ENCODE results near the gene CCDC85B.

The CCDC85B gene

DNA sequence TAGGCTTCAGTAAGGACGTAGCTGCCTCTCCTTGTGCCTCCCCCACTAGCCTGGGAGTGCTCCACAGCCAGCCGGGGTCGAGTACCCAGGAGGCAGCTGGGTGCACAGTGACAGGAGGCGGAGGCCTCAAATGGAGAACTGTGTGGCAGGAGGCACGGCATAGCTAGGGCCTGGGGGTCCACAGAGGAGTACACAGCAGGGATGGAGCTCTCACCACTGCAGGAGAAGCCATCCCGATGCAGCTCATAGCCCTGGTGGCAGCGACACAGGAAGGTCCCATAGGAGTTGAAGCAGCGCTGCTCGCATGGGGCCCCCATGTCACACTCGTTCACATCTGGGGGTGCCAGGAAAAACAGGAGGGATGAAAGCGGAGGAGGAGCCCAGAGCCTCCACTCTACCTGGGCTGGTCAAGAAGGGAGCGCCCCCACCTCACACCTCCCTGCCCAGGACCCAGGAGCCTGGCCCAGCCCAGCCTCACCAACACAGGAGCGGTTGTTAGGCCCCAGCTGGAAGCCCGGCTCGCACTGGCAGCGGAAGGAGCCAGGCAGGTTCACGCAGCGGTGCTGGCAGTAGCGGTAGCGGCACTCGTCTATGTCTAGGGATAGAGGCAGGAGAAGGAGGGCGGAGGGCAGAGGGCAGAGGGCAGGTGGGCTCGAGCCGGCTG is 20.7 kb upstream of the CCDC85B start:
- DNase-seq: no peak

DNA sequence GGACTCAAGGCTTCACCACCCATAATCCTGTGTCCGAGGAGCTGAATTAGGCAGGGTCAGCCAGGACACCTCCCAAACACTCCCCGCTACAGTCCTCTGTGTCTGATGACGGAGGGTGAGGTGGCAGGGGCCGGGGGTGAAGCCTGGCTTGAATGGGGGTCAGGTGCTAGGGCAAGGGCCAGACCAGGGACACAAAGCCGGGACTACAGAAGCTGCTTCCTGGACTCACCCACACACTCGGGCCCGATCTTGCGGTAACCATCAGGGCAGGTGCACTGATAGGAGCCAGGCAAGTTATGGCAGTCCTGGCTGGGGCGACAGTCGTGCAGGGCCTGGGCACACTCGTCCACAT is 20.2 kb upstream of the CCDC85B start:
- DNase-seq: no peak

DNA sequence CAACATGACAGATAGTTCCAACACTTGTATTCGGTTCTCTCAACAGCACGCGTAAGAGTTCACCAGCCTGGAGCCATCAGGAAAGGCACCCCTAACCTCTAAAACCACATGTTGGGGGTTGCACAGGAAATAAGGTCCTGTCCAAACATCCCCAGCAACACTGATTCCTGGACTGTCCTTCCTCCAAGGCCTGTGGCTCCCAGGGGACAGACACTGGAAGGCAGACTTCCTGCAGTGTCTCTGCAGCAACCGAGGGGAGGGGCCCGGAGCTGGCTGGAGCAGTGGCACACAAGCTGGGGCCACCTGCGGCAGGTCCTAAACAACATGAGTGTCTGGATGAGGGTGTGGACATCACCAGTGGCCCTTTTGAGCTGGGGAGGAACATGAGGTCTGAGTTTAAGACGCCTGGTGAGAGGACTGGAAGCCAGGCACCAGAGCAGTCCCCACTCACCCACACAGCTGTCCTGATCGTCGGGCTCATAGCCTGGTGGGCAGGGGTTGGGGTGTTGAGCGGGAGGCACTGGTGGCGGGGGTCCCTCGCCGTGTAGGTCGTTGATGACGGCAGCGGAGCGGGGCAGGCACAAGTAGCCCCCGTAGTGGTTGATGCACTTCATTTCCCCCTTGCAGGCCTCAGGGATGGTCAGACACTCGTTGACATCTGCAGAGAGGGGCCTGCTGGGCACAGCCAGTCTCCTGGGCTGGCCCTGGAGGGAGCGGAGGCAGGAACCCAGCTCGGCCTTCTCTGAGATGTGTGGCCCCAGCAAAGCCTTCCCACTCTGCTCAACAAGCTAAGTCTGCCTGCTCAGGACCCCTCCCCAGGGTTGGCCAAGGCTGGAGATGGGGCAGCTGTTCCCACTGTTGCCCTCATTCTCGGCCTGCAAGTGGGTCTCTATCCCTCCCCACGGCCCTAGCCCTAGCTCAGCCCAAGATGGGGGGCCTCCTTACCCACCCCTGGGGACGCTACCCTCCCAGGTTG is 19.5 kb upstream of the CCDC85B start:
- DNase-seq: no peak

DNA sequence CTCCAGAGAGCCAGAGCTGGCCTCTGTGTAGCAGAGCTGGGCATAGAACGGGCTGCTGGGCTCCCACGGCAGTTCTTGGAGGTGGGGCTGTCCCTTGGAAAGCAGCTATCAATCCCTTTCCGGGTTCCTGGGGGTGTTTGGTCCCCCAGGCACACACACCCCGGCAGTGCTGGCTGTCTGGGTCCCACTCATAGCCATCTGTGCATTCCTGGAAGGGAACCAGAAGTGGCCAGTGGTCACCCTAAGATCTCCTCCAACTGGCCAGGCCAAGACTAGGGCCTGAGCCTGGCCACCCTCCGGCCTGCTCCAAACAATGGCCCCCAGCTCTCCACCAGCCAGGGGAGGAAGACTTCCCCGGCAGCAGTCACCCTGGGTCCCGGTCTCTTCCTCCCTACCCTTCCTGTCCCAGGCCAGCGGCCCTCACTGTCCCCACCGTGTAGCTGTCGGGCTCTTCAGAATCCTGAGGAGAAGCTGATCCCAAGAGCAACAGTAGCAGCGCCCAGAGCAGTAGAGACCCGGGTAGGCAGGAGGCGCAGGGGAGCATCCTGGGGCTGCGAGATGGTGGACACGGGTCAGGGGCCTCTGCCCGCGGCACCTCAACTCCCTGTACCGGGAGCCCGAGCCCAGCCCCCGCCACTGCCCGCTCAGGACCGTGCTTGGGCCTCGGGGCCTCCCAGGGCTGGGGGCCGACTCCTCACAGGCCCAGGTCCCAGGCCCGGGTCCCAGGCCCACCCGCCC is 18.5 kb upstream of the CCDC85B start:
- no peak for DNase-seq

DNA sequence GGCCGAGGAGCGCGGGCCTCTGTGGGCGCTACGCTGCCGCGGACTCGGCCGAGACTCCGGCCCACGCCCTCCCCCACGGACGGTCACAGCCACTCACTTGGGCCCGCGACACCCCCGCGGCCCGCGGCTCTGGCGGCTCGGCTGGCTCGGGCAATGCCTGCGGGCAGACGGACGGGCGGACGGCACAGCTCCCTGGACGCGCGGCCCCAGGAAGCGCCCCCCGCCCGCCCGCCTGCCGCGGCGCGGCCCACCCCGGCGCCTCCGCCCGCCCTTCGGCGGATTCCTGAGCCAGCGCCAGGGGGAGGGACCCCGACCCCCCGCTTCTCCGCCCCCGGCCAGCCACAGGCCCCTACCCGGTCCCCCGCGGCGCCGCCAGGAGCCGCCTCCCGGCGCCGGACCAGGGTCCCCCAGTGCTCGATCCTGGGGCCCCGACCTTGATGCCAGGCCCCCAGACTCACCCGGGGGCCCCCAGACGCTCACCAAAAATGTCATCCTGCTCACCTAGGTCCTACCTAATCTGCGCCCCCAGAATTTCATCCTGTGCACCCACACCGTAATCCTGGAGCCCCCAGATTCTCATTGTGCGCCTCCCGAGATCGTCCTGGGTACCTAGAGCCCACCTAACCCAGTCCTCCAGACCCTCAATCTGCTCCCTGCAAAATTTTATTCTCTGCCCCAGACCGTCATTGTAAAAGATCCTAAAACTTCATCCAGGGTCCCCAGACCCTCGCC is 17.7 kb upstream of the CCDC85B start, which contains the start of gene EFEMP2:
Gene EFEMP2, minus strand, starts transcription at position 215 of the 732 bp plus-strand sequence. CDS start 446 bp downstream, outside the sequence.
- DNase-seq: no peak

DNA sequence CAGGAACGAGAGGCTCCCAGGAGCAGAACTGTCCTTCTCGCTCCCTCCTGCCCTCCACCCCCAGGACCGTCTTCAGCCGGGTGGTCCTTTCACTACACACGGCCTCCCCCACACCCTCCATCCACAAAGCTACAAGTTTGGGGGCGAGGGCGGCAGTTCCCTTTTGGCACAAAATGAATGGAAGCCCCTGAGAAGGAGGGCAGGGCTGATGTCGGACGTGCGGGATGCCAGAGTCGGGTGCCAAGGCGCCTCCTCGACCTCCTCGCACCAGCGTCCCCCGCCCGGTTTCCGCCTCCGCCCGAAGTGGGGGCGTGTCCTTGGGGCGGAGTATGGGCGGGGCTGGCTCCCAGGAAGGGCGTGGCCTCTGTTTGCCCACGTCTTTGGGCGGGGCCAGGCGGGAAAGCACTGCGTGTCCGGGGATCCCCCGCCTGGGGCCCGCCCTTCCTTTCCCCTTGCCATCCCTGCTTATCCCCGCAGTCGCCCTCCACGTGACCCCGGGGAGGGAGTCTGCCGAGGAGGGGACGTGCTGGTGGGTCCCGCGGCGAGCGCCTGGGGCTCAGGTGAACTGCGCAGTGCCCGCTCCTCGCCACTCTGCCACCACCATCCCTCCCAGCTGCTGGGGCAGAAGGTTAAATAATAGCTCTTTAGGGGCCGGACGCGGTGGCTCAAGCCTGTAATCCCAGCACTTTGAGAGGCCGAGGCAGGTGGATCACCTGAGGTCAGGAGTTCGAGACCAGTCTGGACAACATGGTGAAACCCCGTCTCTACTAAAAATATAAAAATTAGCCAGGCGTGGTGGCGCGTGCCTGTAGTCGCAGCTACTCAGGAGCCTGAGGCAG is 16.9 kb upstream of the CCDC85B start:
- peak; percentile 96 for DNase-seq

DNA sequence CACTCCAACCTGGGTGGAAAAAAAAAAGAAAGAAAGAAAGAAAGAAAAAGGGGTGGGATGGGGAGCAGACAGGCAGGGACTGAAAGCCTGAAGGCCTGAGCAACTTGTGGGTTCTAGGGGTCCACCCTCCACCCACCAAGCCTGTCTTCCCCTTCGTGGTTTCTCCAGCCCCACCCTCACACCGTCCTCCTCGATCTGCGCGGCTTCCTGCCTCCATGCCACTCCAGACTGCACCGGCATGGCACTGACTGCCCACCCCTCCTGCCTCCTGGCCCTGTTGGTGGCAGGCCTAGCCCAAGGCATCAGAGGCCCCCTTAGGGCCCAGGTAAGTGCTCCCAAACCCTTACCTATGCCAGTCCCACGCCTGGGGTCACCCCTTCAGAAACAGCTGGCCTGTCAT is 10.9 kb upstream of the CCDC85B start, which contains the start of gene CTSW:
Gene CTSW, plus strand, starts transcription at position 221 of the 400 bp plus-strand sequence. Its CDS starts 18 bp downstream, at position 239.
- peak; percentile 30 for DNase-seq

DNA sequence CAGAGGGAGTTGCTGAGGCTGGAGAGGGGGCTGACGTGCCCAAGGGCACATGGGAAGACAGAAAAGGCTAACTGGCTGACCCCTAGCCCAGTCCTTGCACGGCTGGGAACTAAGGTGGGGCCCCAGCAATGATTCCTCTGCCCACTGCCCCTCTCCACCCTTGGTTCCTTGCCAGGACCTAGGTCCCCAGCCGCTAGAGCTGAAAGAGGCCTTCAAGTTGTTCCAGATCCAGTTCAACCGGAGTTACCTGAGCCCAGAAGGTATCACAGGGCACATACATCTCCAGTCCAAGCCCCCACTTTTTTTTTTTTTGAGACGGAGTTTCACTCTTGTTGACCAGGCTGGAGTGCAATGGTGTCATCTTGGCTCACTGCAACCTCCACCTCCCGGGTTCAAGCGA is 10.4 kb upstream of the CCDC85B start:
- DNase-seq: no peak

DNA sequence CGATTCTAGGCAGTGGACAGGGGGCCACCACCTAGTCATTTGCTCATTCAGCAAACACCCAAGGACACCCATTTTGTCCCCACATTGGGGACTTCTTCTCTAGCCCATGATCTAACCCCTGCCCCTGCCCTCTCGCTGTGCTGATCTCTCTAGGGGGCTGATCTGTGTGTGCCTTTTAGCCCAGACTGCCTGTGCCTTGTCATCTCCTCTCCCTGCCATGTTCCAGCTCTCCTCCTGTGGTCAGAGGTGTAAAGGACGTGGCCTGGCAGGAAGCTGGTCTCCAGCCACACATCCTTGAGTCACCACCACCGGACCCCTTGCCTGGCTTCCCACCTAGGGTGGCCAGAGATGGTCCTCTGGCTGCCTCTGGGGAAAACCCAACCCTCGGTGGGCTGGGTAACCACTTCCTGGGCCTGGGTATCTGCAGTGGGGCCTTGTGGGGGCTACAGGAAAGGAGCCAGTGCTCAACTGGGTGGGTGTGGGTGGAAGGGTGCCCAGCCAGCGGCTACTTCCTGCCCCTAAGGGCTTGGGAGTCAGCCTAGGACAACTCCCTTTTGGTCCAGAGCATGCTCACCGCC is 9.5 kb upstream of the CCDC85B start:
- DNase-seq: no peak

DNA sequence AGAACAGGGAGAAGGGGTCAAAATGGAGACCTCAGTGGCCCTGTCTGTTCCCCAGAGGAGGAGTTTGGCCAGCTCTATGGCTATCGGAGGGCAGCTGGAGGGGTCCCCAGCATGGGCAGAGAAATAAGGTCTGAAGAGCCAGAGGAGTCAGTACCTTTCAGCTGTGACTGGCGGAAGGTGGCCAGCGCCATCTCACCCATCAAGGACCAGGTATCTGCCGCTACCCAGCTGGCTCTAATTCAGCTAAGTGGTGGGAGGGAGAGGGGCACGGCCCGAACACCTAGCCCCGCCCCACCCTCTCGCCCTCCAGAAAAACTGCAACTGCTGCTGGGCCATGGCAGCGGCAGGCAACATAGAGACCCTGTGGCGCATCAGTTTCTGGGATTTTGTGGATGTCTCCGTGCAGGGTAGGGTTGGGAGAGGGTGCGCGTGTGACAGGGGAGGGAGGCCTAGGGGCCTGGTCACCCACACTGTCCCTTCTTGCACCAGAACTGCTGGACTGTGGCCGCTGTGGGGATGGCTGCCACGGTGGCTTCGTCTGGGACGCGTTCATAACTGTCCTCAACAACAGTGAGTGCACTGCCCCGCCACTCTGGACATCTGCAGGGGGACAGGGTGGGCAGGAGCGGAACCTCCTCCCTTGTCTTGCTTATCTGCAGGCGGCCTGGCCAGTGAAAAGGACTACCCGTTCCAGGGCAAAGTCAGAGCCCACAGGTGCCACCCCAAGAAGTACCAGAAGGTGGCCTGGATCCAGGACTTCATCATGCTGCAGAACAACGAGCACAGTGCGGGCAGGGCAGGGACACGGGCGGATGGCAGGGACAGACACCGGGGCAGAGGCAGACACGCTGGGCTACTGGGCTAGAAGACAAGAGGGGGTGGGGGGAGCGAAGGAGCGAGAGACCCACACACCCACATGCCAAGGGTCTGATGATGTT is 8.1 kb upstream of the CCDC85B start:
- no peak for DNase-seq

DNA sequence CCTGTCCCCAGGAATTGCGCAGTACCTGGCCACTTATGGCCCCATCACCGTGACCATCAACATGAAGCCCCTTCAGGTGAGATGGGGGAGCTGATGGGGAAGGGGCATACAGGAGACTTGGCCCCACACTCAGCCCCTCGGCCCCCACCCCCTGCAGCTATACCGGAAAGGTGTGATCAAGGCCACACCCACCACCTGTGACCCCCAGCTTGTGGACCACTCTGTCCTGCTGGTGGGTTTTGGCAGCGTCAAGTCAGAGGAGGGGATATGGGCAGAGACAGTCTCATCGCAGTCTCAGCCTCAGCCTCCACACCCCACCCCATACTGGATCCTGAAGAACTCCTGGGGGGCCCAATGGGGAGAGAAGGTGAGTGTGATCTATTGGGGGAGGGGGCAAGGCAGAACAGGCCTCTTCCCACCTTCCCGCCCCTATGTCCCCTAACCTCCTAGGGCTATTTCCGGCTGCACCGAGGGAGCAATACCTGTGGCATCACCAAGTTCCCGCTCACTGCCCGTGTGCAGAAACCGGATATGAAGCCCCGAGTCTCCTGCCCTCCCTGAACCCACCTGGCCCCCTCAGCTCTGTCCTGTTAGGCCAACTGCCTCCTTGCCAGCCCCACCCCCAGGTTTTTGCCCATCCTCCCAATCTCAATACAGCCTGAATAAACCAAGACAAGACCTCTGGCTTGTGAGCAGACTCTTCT is 7.3 kb upstream of the CCDC85B start:
- no peak for DNase-seq

DNA sequence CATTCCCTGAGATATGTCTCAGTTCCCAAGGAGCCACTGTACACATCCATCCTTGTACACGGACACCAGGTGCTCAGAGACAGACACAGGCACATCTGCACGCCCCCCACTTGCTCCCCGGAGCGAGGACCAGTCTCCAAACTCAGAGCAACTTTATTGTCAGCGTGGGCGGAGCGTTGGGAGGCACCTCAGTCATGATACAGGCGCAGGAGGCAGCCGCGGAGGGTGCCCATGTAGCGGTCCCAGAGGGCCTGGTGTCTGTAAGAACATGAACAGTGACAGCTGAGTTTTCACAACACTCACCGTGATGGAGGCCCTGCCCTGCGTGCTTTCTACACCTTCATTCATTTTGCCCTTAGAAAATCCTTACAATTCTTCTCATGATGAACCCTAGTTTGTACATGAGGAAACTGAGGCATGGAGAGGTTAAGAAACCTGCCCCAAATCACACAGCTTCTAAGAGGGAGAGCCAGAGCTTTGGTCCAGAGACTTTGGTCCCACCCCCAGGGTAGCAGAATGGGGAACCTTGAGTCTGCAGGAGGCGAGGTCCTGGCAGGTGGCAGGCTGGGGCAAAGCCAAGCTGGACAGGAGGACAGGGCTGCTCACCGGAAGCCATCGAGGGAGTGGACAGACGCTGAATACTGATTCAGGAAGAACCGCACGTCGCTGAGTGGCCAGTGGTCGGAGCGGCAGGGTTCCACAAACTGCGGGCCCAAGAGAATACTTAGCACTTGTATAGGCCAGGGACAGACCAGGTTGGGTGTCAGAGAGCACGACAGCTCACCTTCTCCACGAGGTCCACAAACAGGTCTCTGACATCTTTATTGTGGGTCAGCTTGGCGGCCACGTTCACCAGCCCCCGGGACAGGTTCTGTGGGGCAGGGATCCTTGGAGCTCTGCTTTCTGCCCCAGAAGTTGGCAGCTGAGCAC is 6.4 kb upstream of the CCDC85B start:
- DNase-seq: no peak

DNA sequence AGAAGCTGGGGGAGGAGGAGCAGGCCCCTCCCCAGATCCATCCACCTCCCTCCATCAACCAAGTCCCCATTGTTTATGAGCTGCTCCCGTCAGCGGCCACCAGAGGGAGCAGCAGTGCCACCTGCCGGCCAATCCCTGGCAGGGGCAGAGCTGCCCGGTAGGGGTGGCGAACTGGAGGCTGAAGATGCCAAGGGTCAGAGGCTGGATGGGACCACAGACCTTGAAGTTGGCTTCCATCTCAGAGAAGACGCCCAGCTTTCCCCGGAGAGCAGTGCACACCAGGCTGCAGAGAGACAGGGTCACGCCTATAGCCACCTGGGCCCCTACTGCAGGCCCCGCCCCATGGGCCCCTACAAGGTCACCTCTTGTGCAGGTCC is 5.8 kb upstream of the CCDC85B start:
- peak; percentile 76 for DNase-seq

DNA sequence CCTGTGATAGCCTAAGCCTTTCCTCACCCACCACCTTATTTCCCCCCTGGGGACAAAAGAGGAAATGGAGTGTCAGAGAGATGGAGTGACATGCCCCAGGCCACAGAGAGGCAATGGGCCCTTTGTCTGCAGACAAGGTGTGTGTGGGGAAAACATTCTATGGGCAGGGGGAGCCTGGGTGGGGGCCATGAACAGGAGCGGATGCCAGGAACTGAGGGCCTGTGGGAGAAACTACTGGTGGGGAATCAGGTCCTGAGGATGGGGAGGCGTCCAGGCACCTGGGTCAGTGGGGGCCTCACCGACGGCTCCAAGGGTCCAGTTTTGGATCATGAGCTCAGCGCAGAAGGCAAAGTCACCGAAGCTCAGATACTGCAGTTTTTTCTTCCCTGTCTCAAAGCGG is 5.2 kb upstream of the CCDC85B start:
- DNase-seq: no peak

DNA sequence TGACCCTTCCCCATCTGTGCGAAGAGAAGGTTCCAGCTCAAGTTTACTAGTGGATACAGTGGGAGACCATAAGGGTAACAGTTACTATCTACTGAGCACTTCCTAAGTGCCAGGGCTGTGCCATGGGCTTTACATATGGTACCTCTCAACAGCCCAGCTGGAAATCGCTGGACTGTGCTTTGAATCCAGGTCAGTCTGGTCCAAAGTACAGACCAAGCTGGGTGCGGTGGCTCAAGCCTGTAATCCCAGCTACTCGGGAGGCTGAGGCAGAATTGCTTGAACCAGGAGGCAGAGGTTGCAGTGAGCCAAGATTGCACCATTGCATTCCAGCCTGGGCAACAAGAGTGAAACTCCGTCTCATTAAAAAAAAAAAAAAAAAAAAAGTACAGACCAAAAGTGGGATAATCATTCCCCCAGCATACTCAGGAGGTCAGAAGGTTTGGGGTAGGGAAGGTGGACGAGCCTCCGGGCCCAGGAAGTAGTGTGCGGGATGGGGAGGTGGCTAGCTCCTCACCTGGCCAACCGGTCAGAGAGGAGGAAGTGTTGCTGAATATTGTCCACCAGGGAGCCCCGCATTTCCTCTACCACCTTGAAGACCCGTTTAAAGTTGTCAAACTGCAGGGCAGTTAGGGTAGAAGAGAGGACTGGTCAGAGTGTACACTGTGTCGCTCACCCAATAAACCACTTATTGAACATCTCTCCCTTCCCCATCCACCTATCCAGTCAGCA is 4.5 kb upstream of the CCDC85B start:
- DNase-seq: no peak

DNA sequence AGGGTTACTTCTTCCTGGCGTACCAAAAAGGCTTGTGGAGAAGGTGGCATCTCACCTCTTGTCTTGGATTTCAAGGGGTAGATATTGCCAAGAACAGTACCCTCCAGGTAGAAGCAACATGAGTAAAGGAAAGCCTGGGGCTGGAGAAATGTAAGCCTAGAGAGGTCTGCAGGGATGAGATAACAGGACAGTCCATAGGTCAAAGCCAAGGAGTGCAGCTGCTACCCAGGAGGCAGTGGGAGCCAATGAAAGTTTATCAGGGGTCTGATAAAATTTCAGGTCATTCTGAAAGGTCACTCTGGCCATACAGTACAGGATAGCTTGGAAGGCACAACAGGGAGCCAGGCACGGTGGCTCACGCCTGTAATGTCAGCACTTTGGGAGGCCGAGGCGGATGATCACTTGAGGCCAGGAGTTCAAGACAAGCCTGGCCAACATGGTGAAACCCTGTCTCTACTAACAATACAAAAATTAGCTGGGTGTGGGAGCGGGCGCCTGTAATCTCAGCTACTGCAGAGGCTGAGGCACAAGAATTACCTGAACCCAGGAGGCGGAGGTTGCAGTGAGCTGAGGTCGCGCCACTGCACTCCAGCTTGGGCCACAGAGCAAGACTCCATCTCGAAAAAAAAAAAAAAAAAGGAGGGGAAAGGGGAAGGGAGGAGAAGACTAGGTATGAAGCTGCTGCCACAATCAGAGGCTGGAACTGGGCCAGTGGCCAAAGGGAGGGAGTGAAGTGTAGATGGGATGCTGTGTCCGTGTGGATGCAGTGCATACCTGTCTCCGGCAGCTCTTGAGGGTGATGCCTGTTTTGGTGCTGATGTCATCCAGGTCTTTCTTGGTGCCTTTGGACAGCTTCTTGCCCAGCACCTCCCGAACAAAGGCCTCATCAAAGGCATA is 3.4 kb upstream of the CCDC85B start:
- DNase-seq: no peak
